ENCODE results near the gene KRT16.
"Not testable (repeated sequence)": the region's sequence is repeated elsewhere in the genome, so short reads cannot be mapped to it uniquely, and the experiment has no call there.

Gene KRT16

GRCh38 chr17:41593306-41593981 is 19.1 kb downstream of the KRT16 start:
- H3K4me1 ChIP-seq (ENCODE audit: control insufficient read depth in 2 of 2, insufficient read depth in 2 of 2, low read length in 2 of 2): no peaks in the 10 kb centered on the region
- H3K9ac ChIP-seq (ENCODE audit: low read depth in 1 of 2, low read length in 2 of 2): no peak overlapping the region
- no peaks in the 10 kb centered on the region for H3K36me3 ChIP-seq (ENCODE audit: control insufficient read depth in 2 of 2, insufficient read depth in 2 of 2, low read length in 2 of 2)
- H3K27me3 ChIP-seq (ENCODE audit: control insufficient read depth in 2 of 2, insufficient read depth in 2 of 2, low read length in 2 of 2): peaks cover 4 to 8% of the 10 kb centered on the region in 2 donors
- H3K9me3 ChIP-seq (ENCODE audit: control insufficient read depth in 2 of 2, low read length in 2 of 2): no peaks in the 10 kb centered on the region
- no peak overlapping the region for H3K4me3 ChIP-seq (ENCODE audit: low read length in 2 of 2)
- no peak overlapping the region for H3K27ac ChIP-seq (ENCODE audit: low read depth in 2 of 2, low read length in 2 of 2)

GRCh38 chr17:41592601-41593305 is 19.8 kb downstream of the KRT16 start:
- Histone ChIP-seq H3K4me3 (ENCODE audit: low read length in 2 of 2) (no peak overlapping the region), H3K36me3 (ENCODE audit: control insufficient read depth in 2 of 2, insufficient read depth in 2 of 2, low read length in 2 of 2) (no peaks in the 10 kb centered on the region), H3K27ac (ENCODE audit: low read depth in 2 of 2, low read length in 2 of 2) (no peak overlapping the region), H3K9me3 (ENCODE audit: control insufficient read depth in 2 of 2, low read length in 2 of 2) (no peaks in the 10 kb centered on the region), H3K4me1 (ENCODE audit: control insufficient read depth in 2 of 2, insufficient read depth in 2 of 2, low read length in 2 of 2) (no peaks in the 10 kb centered on the region), H3K9ac (ENCODE audit: low read depth in 1 of 2, low read length in 2 of 2) (no peak overlapping the region), H3K27me3 (ENCODE audit: control insufficient read depth in 2 of 2, insufficient read depth in 2 of 2, low read length in 2 of 2) (peaks cover 4 to 8% of the 10 kb centered on the region in 2 donors)

- peaks cover 2 to 3% of the 10 kb centered on the region in 2 donors for H3K27me3 ChIP-seq (ENCODE audit: control insufficient read depth in 2 of 2, insufficient read depth in 2 of 2, low read length in 2 of 2)
- H3K4me1 ChIP-seq (ENCODE audit: control insufficient read depth in 2 of 2, insufficient read depth in 2 of 2, low read length in 2 of 2): no peaks in the 10 kb centered on the region
- no peak overlapping the region for H3K9ac ChIP-seq (ENCODE audit: low read depth in 1 of 2, low read length in 2 of 2)
- no peaks in the 10 kb centered on the region for H3K36me3 ChIP-seq (ENCODE audit: control insufficient read depth in 2 of 2, insufficient read depth in 2 of 2, low read length in 2 of 2)
- H3K4me3 ChIP-seq (ENCODE audit: low read length in 2 of 2): no peak overlapping the region
- H3K27ac ChIP-seq (ENCODE audit: low read depth in 2 of 2, low read length in 2 of 2): no peak overlapping the region
- H3K9me3 ChIP-seq (ENCODE audit: control insufficient read depth in 2 of 2, low read length in 2 of 2): no peaks in the 10 kb centered on the region
Measured at GRCh38 chr17:41589301-41589700, 23.3 kb downstream of the KRT16 start.

- no peak overlapping the region for H3K9ac ChIP-seq (ENCODE audit: low read depth in 1 of 2, low read length in 2 of 2)
- no peak overlapping the region for H3K4me3 ChIP-seq (ENCODE audit: low read length in 2 of 2)
- no peak overlapping the region for H3K27ac ChIP-seq (ENCODE audit: low read depth in 2 of 2, low read length in 2 of 2)
- peaks cover 3 to 5% of the 10 kb centered on the region in 2 donors for H3K4me1 ChIP-seq (ENCODE audit: control insufficient read depth in 2 of 2, insufficient read depth in 2 of 2, low read length in 2 of 2)
- H3K36me3 ChIP-seq (ENCODE audit: control insufficient read depth in 2 of 2, insufficient read depth in 2 of 2, low read length in 2 of 2): no peaks in the 10 kb centered on the region
- no peaks in the 10 kb centered on the region for H3K27me3 ChIP-seq (ENCODE audit: control insufficient read depth in 2 of 2, insufficient read depth in 2 of 2, low read length in 2 of 2)
- no peaks in the 10 kb centered on the region for H3K9me3 ChIP-seq (ENCODE audit: control insufficient read depth in 2 of 2, low read length in 2 of 2)
Measured at GRCh38 chr17:41588126-41588810, 24.3 kb downstream of the KRT16 start.

- Histone ChIP-seq H3K9ac (ENCODE audit: low read depth in 1 of 2, low read length in 2 of 2) (no peak within 1 kb of the TSS), H3K9me3 (ENCODE audit: control insufficient read depth in 2 of 2, low read length in 2 of 2) (no peaks in the 10 kb centered on the region), H3K4me1 (ENCODE audit: control insufficient read depth in 2 of 2, insufficient read depth in 2 of 2, low read length in 2 of 2) (peaks cover 3 to 5% of the 10 kb centered on the region in 2 donors), H3K27me3 (ENCODE audit: control insufficient read depth in 2 of 2, insufficient read depth in 2 of 2, low read length in 2 of 2) (no peaks in the 10 kb centered on the region), H3K27ac (ENCODE audit: low read depth in 2 of 2, low read length in 2 of 2) (no peak within 1 kb of the TSS), H3K36me3 (ENCODE audit: control insufficient read depth in 2 of 2, insufficient read depth in 2 of 2, low read length in 2 of 2) (no peaks in the 10 kb centered on the region), H3K4me3 (ENCODE audit: low read length in 2 of 2) (no peak within 1 kb of the TSS)
Measured at GRCh38 chr17:41586863-41587495, 25.6 kb downstream of the KRT16 start, which contains the start of gene KRT14. KRT14 (minus strand) TSS chr17:41586895; CDS start chr17:41586834, 61 bp downstream.

- no peaks in the 10 kb centered on the region for H3K36me3 ChIP-seq (ENCODE audit: control insufficient read depth in 2 of 2, insufficient read depth in 2 of 2, low read length in 2 of 2)
- H3K27me3 ChIP-seq (ENCODE audit: control insufficient read depth in 2 of 2, insufficient read depth in 2 of 2, low read length in 2 of 2): no peaks in the 10 kb centered on the region
- no peak overlapping the region for H3K9ac ChIP-seq (ENCODE audit: low read depth in 1 of 2, low read length in 2 of 2)
- H3K27ac ChIP-seq (ENCODE audit: low read depth in 2 of 2, low read length in 2 of 2): no peak overlapping the region
- H3K9me3 ChIP-seq (ENCODE audit: control insufficient read depth in 2 of 2, low read length in 2 of 2): no peaks in the 10 kb centered on the region
- H3K4me1 ChIP-seq (ENCODE audit: control insufficient read depth in 2 of 2, insufficient read depth in 2 of 2, low read length in 2 of 2): peaks cover 3 to 5% of the 10 kb centered on the region in 2 donors
- H3K4me3 ChIP-seq (ENCODE audit: low read length in 2 of 2): no peak overlapping the region
Measured at GRCh38 chr17:41585301-41586056, 27.1 kb downstream of the KRT16 start.

- not testable (repeated sequence) for H3K27ac ChIP-seq (ENCODE audit: low read depth in 2 of 2, low read length in 2 of 2); H3K36me3 ChIP-seq (ENCODE audit: control insufficient read depth in 2 of 2, insufficient read depth in 2 of 2, low read length in 2 of 2); H3K9ac ChIP-seq (ENCODE audit: low read depth in 1 of 2, low read length in 2 of 2); H3K9me3 ChIP-seq (ENCODE audit: control insufficient read depth in 2 of 2, low read length in 2 of 2); H3K4me3 ChIP-seq (ENCODE audit: low read length in 2 of 2); H3K27me3 ChIP-seq (ENCODE audit: control insufficient read depth in 2 of 2, insufficient read depth in 2 of 2, low read length in 2 of 2); H3K4me1 ChIP-seq (ENCODE audit: control insufficient read depth in 2 of 2, insufficient read depth in 2 of 2, low read length in 2 of 2)
Measured at GRCh38 chr17:41584331-41584927, 28.1 kb downstream of the KRT16 start.

GRCh38 chr17:41583137-41584127 is 29.1 kb downstream of the KRT16 start:
- Histone ChIP-seq H3K4me3 (ENCODE audit: low read length in 2 of 2) (no peak overlapping the region), H3K9ac (ENCODE audit: low read depth in 1 of 2, low read length in 2 of 2) (no peak overlapping the region), H3K27ac (ENCODE audit: low read depth in 2 of 2, low read length in 2 of 2) (no peak overlapping the region), H3K36me3 (ENCODE audit: control insufficient read depth in 2 of 2, insufficient read depth in 2 of 2, low read length in 2 of 2) (no peaks in the 10 kb centered on the region), H3K9me3 (ENCODE audit: control insufficient read depth in 2 of 2, low read length in 2 of 2) (no peaks in the 10 kb centered on the region), H3K4me1 (ENCODE audit: control insufficient read depth in 2 of 2, insufficient read depth in 2 of 2, low read length in 2 of 2) (peaks cover 3 to 10% of the 10 kb centered on the region in 2 donors), H3K27me3 (ENCODE audit: control insufficient read depth in 2 of 2, insufficient read depth in 2 of 2, low read length in 2 of 2) (no peaks in the 10 kb centered on the region)

All from mucosa of rectum (tissue), 2 donors.